Placental epithelial cell (primary cell): ENCODE results near the gene NUDT4. TPM values are rescaled to one million over a fixed set of nuclear protein-coding genes. Genes with fewer than 3 reads are reported as not detected.

ENCODE experiments used
- total RNA-seq: library from RNA; depleted of rRNA; stranded (reverse); fragments of >200 nt; gene quantifications from 2 replicates; pipeline ENCODE4 v1.2.3, GENCODE V29; 2012

The NUDT4 gene
- total RNA-seq, result 34.2 and 45.9 TPM in 2 replicates

GRCh38 chr12:93377252-93378195 lies at the start of gene NUDT4:
NUDT4 (plus strand) TSS chr12:93377925; CDS start chr12:93378323, 398 bp downstream.

GRCh38 chr12:93441617-93442410 lies 64.1 kb downstream of the NUDT4 start, which contains the start of gene UBE2N:
UBE2N (minus strand) TSS chr12:93441947; CDS start chr12:93441884, 63 bp downstream.

Other genes starting within 250 kb of the NUDT4 start
- 34.2 and 41.2 TPM in 2 replicates for gene UBE2N, start 64.0 kb downstream of the NUDT4 start, total RNA-seq
- 12.2 and 51.8 TPM in 2 replicates for gene MRPL42, start 89.6 kb downstream of the NUDT4 start, total RNA-seq
- 35.6 and 63.6 TPM in 2 replicates for gene SOCS2, start 194.8 kb downstream of the NUDT4 start, total RNA-seq